Esophagus (tissue), 2 donors: Measurements from ENCODE around the gene PNPO. TPM values are rescaled to one million over a fixed set of nuclear protein-coding genes. Genes with fewer than 3 reads are reported as not detected.
"Not testable (repeated sequence)": the region's sequence is repeated elsewhere in the genome, so short reads cannot be mapped to it uniquely, and the experiment has no call there.

Source experiments
- H3K27ac ChIP-seq, 2 donors: one replicate each; pipeline ENCODE4 v1.5.1; 2013; ENCODE audit warnings: low read depth in 2 of 2, mild to moderate bottlenecking in 2 of 2, inconsistent platforms in 1 of 2, low read length in 1 of 2, moderate library complexity in 1 of 2
- H3K27me3 ChIP-seq, 2 donors: one replicate each; pipeline ENCODE4 v1.6.1; 2013; ENCODE audit warnings: low read length in 2 of 2, control low read depth in 1 of 2, mild to moderate bottlenecking in 1 of 2; ENCODE audit not compliant: insufficient read depth in 2 of 2, control insufficient read depth in 1 of 2
- H3K36me3 ChIP-seq, 2 donors: one replicate each; pipeline ENCODE4 v1.6.1; 2013; ENCODE audit warnings: low read length in 1 of 2; ENCODE audit not compliant: control insufficient read depth in 2 of 2, insufficient read depth in 2 of 2
- H3K4me1 ChIP-seq, 2 donors: one replicate each; pipeline ENCODE4 v1.6.1; 2013; ENCODE audit warnings: low read length in 1 of 2; ENCODE audit not compliant: control insufficient read depth in 2 of 2, insufficient read depth in 2 of 2
- H3K4me3 ChIP-seq, 2 donors: one replicate each; pipeline ENCODE4 v1.5.1; 2013; ENCODE audit warnings: low read length in 2 of 2, mild to moderate bottlenecking in 2 of 2, low read depth in 1 of 2, moderate library complexity in 1 of 2
- H3K9me3 ChIP-seq, 2 donors: one replicate each; pipeline ENCODE4 v1.6.1; 2013; ENCODE audit warnings: mild to moderate bottlenecking in 2 of 2, low read depth in 1 of 2, low read length in 1 of 2, moderate library complexity in 1 of 2; ENCODE audit not compliant: control insufficient read depth in 2 of 2, insufficient read depth in 1 of 2
- WGBS, 2 donors: extraction: QIAGEN DNeasy Blood & Tissue Kit; methylation state at CpG; one replicate each; pipeline ENCODE4 v1.1.7; 2013; 5-methylcytosine and 5-hydroxymethylcytosine counted together
- polyA plus RNA-seq, 2 donors: library from polyadenylated mRNA; stranded (reverse); fragments of 200-250 nt; gene quantifications; one replicate each; pipeline ENCODE4 v1.2.3, GENCODE V29; 2013
- donor health status: healthy with polysubstance abuse.
- donor health status: Bipolar disorder and iron deficiency.

Gene PNPO
- polyA plus RNA-seq, 2 donors = 9.5 to 9.6 TPM

GRCh38 chr17:47917581-47917980 is 23.8 kb upstream of the PNPO start:
- no peaks in the 10 kb centered on the region for H3K9me3 ChIP-seq
- no peak overlapping the region for H3K4me3 ChIP-seq
- no peaks in the 10 kb centered on the region for H3K27me3 ChIP-seq
- peaks cover 5 to 14% of the 10 kb centered on the region in 2 donors for H3K36me3 ChIP-seq
- 66 to 73% methylated on average over 2 of the region's 2 CpGs for WGBS, 2 donors
- H3K4me1 ChIP-seq = peaks cover 0 to 5% of the 10 kb centered on the region in 2 donors
- H3K27ac ChIP-seq = no peak overlapping the region

- no peak overlapping the region for H3K4me3 ChIP-seq
- H3K27me3 ChIP-seq = no peaks in the 10 kb centered on the region
- 43 to 63% methylated on average over 2 of the region's 2 CpGs for WGBS, 2 donors
- H3K27ac ChIP-seq = no peak overlapping the region
- H3K9me3 ChIP-seq = no peaks in the 10 kb centered on the region
- H3K4me1 ChIP-seq = peaks cover 0 to 5% of the 10 kb centered on the region in 2 donors
- H3K36me3 ChIP-seq = peaks cover 9 to 17% of the 10 kb centered on the region in 2 donors
Observed at GRCh38 chr17:47918006-47918405, 23.4 kb upstream of the PNPO start.

- no peak overlapping the region for H3K27ac ChIP-seq
- WGBS, 2 donors = 91 to 97% methylated on average over 2 of the region's 2 CpGs
- no peaks in the 10 kb centered on the region for H3K9me3 ChIP-seq
- H3K4me3 ChIP-seq = no peak overlapping the region
- peaks cover 0 to 5% of the 10 kb centered on the region in 2 donors for H3K4me1 ChIP-seq
- peaks cover 11 to 21% of the 10 kb centered on the region in 2 donors for H3K36me3 ChIP-seq
- H3K27me3 ChIP-seq = no peaks in the 10 kb centered on the region
Observed at GRCh38 chr17:47918991-47919390, 22.4 kb upstream of the PNPO start.

- not testable (repeated sequence) for H3K4me3 ChIP-seq, H3K9me3 ChIP-seq, H3K27me3 ChIP-seq, H3K27ac ChIP-seq, H3K4me1 ChIP-seq
- WGBS, 2 donors = 94 to 96% methylated on average over 14 of the region's 14 CpGs
- H3K36me3 ChIP-seq = peaks cover 20 to 23% of the 10 kb centered on the region in 2 donors
Observed at GRCh38 chr17:47919889-47920288, 21.5 kb upstream of the PNPO start.

- no peak overlapping the region for H3K27ac ChIP-seq
- H3K9me3 ChIP-seq = no peaks in the 10 kb centered on the region
- 90 to 92% methylated on average over 23 of the region's 23 CpGs for whole genome bisulfite sequencing, 2 donors
- no peaks in the 10 kb centered on the region for H3K4me1 ChIP-seq
- H3K27me3 ChIP-seq = no peaks in the 10 kb centered on the region
- no peak overlapping the region for H3K4me3 ChIP-seq
- peaks cover 24 to 25% of the 10 kb centered on the region in 2 donors for H3K36me3 ChIP-seq
Observed at GRCh38 chr17:47924785-47925677, 16.3 kb upstream of the PNPO start.

- 87 to 95% methylated on average over 3 of the region's 3 CpGs for WGBS, 2 donors
- no peak overlapping the region for H3K27ac ChIP-seq
Observed at GRCh38 chr17:47925678-47925988, 15.7 kb upstream of the PNPO start.

GRCh38 chr17:47927821-47928400 is 13.5 kb upstream of the PNPO start:
- Histone ChIP-seq H3K4me3 (no peak overlapping the region), H3K9me3 (no peaks in the 10 kb centered on the region), H3K27me3 (no peaks in the 10 kb centered on the region), H3K36me3 (peaks cover 22 to 27% of the 10 kb centered on the region in 2 donors), H3K4me1 (no peaks in the 10 kb centered on the region), H3K27ac (no peak overlapping the region)
- WGBS, 2 donors = 91 to 93% methylated on average over 20 of the region's 20 CpGs

More at GRCh38 chr17:47925678-47925988, 15.7 kb upstream of the PNPO start:
- peaks cover 26 to 27% of the 10 kb centered on the region in 2 donors for H3K36me3 ChIP-seq
- H3K27me3 ChIP-seq = no peaks in the 10 kb centered on the region
- H3K4me1 ChIP-seq = no peaks in the 10 kb centered on the region
- H3K9me3 ChIP-seq = no peaks in the 10 kb centered on the region
- H3K4me3 ChIP-seq = no peak overlapping the region

GRCh38 chr17:47928415-47928814 is 13.0 kb upstream of the PNPO start:
- no peaks in the 10 kb centered on the region for H3K4me1 ChIP-seq
- H3K27me3 ChIP-seq = no peaks in the 10 kb centered on the region
- 70 to 71% methylated on average over 2 of the region's 2 CpGs for WGBS, 2 donors
- H3K36me3 ChIP-seq = peaks cover 18 to 22% of the 10 kb centered on the region in 2 donors
- H3K4me3 ChIP-seq = no peak overlapping the region
- no peak overlapping the region for H3K27ac ChIP-seq
- no peaks in the 10 kb centered on the region for H3K9me3 ChIP-seq

- no peaks in the 10 kb centered on the region for H3K9me3 ChIP-seq
- no peak overlapping the region for H3K27ac ChIP-seq
- H3K4me3 ChIP-seq = no peak overlapping the region
- no peaks in the 10 kb centered on the region for H3K27me3 ChIP-seq
- H3K4me1 ChIP-seq = no peaks in the 10 kb centered on the region
- WGBS, 2 donors = 66 to 73% methylated on average over 10 of the region's 10 CpGs
- H3K36me3 ChIP-seq = peaks cover 14 to 22% of the 10 kb centered on the region in 2 donors
Observed at GRCh38 chr17:47929218-47930000, 12.0 kb upstream of the PNPO start.
